NCI-H2107 (cell line): ENCODE results near the gene DNMT3B.
"Not testable (repeated sequence)": the region's sequence is repeated elsewhere in the genome, so short reads cannot be mapped to it uniquely, and the experiment has no call there.

Source experiments
- DNase-seq: peaks from one replicate; lab custom pipeline; 2025; lab: John Stamatoyannopoulos, UW

The DNMT3B gene

DNA sequence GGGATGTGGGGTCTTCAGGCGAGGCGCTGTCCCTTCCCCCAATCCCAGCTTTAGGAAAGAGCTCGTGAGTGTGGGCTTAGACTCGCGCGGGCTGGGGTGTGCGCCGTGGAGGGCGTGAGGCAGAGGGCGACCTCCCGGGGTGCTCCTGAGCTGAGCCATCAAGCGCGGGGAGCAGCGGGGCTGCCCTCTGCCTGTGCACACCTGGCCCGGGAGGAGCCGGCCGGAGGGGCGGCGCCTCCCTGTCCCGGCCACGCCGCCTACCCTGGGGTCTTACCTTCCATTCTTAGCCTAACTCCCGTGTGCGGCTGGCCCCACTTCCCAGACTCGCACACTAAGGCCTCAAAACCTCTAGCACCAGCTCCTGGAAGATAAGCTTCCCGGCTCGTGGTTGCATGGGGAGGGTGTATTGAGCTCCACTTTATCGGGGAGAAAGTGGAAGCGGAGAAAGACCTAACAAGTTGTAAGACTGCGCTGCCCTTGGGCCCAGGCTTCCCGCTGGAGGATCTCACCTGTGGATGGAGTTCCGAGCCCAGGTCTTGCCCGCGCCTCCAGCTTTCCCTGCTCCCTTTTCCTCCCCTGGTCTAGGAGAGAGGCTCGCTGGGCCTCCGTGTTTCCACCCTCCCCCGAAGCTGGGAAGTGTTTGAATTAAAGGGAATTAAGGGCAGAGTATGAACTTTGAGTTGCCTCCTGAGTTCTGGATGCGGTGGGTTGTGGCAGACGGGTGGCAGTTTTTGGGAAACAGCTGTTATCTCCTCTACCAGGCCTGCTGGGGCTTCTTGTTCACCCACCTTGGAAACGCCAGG, 1.2 kb downstream of the DNMT3B start:
- no peak for DNase-seq

DNA sequence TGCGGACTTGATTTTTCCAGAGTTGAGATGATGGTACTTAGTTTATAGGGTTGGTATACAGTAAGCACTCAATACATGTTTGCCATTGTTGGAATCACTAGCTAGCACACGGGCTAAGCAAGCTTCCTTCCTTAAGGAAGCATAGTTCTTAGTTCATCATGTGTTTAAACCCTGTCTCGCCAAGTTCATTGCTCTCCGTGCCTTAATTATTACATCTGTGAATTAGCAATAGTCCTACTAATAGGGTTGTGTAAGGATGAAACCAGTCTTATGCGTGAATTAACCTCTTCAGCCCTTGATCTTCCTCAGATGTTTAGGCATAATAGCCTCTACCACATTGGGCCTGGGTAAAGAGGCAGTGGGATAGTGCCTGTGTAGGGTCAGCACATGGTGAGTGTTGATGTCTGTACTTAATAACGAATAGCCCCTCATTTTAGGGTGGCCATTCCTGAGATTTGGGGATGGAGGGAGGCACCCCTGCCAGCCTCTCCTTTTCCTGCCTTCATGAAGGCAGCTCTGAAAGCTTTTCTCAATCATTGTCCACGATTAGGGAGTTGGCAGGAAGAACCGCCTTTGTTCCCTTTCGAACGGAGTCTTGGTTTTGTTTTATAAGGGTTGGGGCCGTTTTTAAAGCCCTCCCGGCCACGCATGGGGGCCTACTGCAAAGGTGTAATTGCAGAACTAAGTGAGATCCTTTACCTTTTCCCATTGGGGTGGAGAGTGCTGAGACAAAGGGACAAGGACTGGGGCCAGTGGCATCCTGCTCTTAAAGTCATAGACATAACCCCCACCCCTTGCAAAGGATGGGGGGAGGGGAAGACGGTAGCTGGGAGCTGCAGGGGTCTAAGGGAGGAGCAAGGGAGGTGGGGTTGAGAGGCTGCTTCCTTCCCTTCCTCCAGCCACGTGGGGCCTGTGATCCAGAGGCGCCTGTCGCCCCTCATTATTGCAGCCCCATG, 2.1 kb downstream of the DNMT3B start:
- DNase-seq, result no peak

DNA sequence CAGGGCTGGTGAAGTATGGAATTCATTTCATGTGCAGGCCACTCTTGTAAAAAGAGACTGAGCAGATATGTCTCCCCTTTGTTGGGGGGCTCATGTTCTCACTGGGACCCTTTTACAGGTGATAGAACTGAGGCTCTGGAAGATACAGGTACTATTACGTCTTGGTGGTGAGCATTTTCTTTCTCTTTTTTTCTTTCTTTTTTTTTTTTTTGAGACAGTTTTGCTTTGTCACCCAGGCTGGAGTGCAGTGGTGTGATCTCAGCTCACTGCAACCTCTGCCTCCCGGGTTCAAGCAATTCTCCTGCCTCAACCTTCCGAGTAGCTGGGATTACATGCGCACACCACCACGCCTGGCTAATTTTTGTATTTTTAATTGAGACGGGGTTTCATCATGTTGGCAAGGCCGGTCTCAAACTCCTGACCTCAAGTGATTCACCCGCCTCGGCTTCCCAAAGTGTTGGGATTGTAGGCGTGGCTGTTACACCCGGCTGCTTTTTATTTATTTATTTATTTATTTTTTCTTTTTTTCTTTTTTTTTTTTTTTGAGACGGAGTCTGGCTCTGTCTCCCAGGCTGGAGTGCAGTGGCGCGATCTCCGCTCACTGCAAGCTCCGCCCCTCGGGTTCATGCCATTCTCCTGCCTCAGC, 3.2 kb downstream of the DNMT3B start:
- DNase-seq, result not testable (repeated sequence)

DNA sequence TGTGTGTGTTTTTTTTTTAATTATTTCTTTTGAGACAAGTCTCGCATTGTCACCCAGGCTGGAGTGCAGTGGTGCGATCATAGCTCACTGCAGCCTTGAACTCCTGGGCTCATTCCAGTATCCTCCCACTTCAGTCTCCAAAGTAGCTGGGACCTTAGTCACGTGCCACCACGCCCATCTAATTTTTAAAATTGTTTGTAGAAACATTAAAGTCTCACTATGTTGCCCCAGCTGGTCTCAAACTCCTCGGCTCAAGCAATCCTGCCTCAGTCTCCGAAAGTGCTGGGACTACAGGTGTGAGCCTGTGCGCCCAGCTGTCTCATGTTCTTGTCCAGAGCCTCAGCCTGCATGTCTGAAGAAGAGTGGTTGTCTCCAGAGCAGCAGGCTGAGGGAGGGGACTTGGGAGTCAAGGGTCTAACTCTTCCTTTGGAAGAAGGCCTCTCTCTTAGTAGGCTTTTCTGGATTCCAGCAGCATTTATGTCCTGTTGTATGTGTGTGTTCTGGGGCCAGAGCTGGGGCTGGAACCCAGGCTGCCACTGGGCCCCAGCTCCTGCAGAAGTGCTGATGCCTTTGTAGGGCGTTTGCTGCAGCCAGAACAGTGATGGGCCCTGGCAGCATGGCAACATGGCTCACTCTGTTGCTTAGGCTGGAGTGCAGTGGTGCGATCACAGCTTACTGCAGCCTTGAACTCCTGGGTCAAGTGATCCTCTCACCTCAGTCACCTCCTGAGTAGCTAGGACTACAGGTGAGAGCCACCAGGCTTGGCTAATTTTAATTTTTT, 5.4 kb downstream of the DNMT3B start:
- no peak for DNase-seq

DNA sequence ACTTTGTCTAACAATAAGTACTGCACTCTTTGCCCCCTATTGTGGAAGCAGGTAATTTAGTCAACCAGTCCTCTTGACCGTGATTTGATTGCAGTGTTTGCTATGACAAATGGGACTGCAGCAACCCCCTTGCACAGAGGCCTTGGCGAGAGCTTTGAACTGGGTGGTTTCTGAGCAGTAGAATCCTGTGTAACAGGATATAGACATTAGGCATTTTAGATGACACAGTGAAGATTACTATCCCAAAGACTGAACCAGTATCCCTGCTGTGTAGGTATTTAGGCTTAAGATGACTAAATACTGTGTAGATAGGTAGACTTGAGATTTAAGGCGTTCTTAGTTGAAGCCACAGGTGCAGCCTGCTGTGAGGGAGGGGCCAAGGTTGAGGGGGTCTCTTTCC, 9.9 kb downstream of the DNMT3B start:
- no peak for DNase-seq

DNA sequence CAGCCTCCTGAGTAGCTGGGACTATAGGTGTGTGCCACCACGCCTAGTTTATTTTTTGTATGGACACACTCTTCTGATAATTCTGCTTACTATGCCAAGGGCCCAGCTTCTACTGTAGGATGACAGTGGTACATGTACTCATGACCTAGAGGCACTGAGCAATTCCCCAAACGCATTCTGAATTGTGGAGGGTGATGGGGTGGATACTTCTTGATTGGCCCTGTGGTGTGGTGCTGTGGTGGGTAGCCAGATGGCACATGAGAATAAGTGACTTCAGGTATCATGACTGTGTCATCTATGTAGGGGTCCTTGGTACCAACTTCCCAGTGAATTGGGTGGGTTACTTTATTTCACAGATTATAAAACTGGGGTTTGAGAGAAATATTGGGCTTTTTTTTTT, 11.0 kb downstream of the DNMT3B start:
- no peak for DNase-seq

DNA sequence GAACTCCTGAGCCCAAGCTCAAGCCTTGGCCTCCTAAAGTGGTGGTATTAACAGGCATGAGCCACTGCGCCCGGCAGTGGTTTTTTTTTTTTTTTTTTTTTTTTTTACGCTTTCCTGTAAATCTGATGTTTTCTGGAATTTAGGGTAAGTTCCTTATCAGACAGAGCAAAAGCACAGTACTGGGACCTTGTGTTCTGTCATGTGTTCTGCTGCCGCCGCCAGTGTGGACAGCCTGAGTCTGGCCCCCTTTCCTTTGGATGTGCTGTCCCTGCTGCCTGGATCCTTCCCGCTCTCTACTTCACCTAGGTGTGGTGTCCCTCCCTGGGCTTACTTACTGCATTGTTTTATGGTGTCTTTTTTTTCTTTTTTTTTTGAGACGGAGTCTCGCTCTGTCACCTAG, 11.7 kb downstream of the DNMT3B start:
- DNase-seq, result no peak

DNA sequence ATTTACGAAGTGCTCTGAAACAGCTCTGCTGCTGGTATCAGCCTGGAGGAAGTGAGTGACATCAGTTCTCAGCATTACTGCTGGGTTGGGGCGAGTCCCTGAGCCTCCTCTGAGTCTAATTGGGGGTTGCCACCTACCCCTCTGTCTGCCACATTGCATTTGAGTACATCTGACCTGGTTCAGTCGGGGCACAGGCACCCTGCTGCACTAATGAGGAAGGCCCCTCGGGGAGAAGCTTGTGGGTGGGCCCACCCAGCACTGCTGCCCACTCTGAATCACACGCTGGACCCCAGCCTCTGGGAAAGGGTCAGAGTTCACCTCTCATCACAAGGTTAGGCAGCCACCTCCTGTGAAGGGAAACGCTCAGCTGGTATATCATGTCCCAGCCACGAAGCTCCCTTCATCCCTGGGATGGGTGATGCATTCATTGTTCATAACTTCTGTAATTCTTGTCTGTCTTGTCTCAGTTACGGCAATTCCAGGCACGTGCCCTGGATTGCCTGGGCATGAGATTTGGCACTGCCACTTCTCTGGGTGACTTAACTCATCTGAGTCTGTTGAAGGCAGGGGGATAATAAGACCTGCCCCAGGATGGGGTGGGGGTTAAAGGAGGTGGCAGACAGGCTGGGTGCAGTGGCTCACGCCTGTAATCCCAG, 13.3 kb downstream of the DNMT3B start:
- no peak for DNase-seq

DNA sequence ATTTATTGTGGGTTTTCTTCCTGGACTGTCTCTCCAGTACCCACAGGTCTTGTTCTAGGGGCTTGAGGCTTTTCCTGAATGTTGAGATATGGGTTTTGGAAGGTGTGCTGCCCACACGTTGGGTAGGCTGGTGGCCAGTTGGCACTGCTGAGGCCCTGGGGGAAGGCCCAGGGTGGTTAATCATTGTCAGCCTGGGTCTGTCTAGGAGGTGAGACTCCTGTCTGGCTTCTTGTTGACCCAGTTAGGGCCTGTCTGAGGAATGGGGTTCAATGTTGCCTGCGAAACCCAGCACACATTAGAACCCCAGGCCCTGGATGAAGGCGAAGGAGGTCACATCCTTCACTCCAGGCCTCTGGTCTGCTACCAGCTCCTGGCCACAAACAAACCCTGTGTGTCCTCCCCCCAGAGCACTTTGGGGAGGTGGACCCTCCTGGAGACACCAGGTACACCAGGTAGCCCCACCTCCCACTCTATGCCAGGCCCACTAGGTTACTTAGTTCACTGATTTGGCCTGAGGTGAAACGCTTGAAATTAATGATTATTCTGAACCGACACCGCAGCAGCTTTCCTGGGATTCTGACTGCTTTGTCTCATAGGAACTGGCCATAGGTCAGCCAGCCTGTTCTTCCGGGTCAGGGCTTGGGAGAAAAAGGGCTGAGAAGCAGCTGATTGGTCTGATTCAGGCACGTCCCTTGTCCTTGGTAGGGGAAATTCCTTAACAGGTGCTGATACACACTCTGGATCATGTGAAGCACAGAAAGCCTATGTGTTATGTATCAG, 15.2 kb downstream of the DNMT3B start:
- DNase-seq, result no peak

DNA sequence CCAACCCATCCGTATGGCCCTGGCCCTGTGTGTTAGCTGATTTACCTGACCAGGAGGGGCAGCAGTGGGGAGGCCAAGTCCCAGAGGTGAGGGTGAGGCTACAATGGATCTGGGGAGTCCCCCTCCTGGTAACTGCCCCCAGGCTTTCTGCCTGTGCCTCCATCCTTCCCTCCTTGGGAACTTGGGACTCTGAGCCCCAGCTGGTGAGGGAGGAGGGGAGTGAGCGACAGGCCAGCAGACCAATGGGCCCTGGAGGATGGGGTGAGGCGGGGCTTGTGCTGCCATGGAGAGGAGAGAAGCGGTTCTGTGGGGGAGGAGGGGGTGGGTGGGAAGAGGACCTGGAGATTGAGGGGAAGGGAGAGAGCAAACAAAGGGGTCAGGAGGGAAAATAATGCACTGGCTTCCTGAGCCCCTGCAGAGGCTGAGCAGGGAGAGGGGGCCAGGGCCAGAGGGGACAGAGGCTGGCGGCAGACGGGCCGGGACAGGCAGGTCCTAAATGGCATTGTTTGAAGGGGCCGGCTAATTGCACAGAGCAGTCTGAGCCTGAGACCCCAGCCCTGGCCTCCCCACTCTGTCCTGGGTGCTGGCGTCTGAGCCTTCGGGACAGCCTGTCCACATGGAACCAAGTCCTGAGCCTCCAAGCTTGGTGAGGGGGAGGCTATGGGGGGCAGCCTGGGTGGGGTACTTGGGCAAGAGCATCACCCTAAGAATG, 17.5 kb downstream of the DNMT3B start:
- DNase-seq, result no peak

DNA sequence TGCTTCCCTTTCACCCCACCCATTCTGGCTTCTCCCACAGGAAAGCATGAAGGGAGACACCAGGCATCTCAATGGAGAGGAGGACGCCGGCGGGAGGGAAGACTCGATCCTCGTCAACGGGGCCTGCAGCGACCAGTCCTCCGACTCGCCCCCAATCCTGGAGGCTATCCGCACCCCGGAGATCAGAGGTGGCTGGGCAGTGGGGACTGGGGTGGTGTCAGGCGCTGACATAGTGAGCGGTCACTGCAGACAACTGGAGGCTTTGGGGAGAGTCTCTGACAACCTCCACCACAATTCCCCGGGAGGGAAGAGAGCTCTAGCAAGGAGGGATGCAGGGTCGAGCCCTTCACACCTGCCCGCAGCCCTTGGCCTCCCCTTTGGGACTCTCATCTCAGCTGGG, 18.1 kb downstream of the DNMT3B start:
- no peak for DNase-seq

DNA sequence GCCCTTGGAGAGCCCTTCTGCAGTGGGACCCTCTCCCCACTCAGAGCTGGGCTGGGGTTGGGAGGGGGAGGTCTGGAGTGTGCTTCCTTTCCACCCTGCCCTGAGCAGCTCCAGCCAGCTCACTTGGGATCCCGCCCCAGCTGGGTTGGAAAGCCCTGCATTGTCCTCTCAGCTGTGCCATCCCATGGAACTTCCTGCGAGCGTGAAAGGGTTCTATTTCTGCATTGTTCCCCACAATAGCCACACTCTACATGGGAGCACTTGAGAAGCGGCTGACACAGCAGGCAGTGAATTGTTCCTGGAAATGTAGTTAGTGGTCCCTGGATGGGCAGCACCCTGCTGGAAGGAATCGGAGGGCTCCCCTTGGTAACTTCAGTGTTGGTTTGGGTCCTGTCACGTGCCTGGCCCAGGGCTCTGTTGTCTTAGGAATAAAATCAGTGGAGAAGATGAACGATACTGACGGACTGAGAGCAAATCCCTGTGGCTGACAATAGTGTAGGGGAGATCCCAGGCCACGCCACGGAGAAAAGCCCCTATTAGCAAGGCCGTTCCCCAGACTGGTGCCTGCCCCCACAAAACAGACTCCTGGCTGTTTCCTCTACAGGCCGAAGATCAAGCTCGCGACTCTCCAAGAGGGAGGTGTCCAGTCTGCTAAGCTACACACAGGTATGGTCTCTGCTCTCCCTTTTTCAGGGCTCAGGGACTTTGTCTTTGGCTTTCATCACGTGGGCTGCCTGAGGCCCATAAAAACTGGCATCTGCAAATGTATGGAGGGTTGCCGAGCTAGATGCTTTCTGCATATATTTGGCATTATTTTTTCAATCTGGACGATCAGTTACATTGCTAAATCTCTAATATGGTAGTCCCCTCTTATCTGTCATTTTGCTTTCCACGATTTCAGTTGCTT, 18.8 kb downstream of the DNMT3B start:
- DNase-seq, result peak; percentile 44

DNA sequence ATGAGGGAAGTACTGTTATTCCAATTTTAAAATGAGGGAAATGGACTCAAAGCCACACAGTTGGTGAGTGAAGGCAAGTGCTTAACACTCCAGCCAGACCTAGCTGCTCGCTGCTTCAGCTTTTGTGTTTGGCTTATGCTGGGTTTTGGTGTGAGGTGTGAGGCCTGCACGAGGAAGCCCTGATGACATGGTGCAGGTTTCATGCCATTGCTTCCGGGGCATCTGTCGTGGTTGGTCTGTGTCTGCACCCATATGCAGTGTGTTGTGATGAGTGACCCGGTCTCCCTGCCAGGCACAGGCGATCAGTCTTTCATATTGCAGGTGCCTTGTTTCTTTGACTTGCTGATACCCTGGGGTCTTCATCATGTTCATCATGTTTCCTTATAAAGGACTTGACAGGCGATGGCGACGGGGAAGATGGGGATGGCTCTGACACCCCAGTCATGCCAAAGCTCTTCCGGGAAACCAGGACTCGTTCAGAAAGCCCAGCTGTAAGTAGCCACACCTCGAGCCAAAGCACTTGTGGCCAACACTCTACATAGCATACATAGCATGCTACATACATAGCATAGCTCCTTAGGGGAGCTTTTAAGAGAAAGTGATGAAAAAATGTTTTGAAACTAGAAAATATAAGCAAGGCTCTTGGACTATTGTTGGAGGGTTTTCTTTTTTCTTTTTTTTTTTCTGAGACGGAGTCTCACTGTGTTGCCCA, 22.3 kb downstream of the DNMT3B start:
- no peak for DNase-seq

DNA sequence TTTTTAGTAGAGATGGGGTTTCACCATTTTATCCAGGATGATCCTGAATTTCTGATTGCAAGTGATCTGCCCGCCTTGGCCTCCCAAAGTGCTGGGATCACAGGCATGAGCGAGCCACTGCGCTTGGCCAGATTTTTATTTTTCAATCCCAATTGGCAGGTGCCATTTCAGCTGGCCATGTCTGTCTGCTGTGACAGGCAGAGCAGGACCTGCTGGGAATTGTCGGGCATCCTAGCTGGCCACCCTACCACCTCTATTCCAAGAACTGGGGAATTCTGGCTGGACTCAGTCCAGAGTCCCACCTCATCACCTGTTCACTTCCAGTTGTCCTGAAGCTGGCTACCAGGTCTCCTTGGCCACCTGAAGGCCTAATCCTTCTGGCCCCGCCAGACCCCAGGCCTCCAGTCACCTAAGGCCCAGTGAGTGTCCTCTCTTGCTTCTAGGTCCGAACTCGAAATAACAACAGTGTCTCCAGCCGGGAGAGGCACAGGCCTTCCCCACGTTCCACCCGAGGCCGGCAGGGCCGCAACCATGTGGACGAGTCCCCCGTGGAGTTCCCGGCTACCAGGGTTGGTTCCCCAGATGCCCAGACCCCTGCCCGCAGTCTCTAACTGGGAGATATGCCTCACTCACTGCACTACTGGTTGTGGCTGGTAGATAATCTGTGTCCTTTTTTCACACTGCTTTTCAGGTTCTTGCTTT, 24.0 kb downstream of the DNMT3B start:
- no peak for DNase-seq

DNA sequence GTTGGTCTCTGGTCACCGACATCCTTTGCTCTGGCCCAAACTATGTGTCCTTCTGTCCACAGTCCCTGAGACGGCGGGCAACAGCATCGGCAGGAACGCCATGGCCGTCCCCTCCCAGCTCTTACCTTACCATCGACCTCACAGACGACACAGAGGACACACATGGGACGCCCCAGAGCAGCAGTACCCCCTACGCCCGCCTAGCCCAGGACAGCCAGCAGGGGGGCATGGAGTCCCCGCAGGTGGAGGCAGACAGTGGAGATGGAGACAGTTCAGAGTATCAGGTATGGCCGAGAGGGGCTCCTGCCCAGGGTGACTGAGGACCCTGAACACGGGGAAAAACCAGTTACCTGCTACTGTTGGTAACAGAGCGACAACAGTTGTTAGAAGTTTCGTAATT, 25.0 kb downstream of the DNMT3B start:
- no peak for DNase-seq

DNA sequence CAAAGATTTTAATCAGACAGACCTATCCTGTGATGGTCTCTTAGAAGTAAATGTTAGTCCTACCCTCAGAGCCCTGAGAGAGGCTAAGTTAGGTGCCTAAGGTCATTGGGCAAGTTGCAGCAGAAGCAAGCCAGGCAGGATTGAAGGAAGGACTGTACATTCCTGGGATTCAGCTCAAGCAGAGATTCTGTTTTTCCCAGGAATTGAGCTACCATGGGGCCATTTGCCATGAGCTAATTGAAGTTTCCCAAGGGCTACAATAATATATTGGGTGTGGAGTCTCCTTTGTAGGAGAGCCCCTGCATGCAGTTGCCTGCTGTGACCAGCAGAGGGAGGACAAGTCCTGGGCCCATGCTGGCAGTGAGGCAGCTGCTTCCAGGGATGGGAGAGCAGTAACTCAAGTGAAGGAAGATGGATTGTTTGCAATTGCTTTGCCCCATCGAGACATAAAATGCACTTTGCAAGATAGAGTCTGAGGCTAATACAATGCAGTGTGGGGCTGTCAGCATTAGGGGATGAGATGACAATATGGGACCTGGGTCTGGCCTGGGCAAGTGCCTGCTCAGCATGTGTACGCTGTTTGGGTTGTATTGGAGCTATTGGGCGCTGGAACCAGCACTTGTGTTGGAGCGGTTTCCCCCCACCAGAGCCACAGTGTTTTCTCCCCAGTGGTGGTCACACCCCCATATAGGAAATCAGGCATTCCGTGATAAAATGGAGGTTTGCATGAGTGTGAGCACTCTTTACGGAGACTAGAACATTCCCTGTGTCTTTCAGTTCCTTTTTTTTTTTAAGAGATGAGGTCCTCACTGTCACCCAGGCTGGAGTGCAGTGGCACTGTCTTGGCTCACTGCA, 27.9 kb downstream of the DNMT3B start:
- DNase-seq, result no peak

DNA sequence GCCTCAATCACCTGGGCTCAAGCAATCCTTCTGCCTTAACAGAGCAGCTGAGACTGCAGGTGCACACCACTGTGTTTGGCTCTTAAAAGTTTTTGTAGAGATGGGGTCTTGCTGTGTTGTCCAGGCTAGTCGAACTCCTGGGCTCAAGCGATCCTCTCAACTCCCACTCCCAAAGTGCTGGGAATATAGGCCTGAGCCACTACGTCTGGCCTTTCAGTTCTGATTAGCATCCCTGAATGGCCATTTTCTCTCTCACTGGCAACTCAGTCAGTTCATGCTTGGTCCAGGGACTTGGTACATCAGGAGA, 28.5 kb downstream of the DNMT3B start:
- DNase-seq, result no peak
